HFFc6 (cell line): ENCODE measurements around the gene EPB41L3. TPM values are rescaled to one million over a fixed set of nuclear protein-coding genes. Genes with fewer than 3 reads are reported as not detected.

Experiments used
- DNase-seq: peaks from one replicate; pipeline ENCODE4 v3.0.0-alpha.2; 2018
- H3K27ac Mint-ChIP-seq: 2 replicates; pipeline ENCODE4 v1.8.0; 2020; ENCODE audit warnings: mild to moderate bottlenecking, mixed read lengths
- H3K27me3 Mint-ChIP-seq: 2 replicates; pipeline ENCODE4 v1.8.0; 2021; ENCODE audit warnings: mild to moderate bottlenecking, moderate library complexity, mixed read lengths; ENCODE audit not compliant: insufficient read depth
- H3K36me3 Mint-ChIP-seq: 2 replicates; pipeline ENCODE4 v1.8.0; 2021; ENCODE audit warnings: low read depth, mixed read lengths
- H3K4me1 Mint-ChIP-seq: 2 replicates; pipeline ENCODE4 v1.8.0; 2020; ENCODE audit warnings: low read depth, mixed read lengths
- H3K4me3 Mint-ChIP-seq: 2 replicates; pipeline ENCODE4 v1.8.0; 2020; ENCODE audit warnings: mild to moderate bottlenecking, moderate library complexity, mixed read lengths
- H3K9me3 Mint-ChIP-seq: 2 replicates; pipeline ENCODE4 v1.8.0; 2020; ENCODE audit warnings: mild to moderate bottlenecking, mixed read lengths
- total RNA-seq, 6 experiments: library from RNA; stranded (reverse); fragmentation: NEBNext Ultra II Directional; extraction: Animal tissue kit (Norgen Biotek cat#: 25700); gene quantifications; 2 replicates in 1 of 6; 3 replicates in 5 of 6; pipeline ENCODE4 v1.2.3, GENCODE V29; 2021
- TF ChIP-seq, protein P1 (sequence below): fragments of 200-600 bp; sonication (generic); IDR thresholded peaks from 2 replicates; pipeline ENCODE4 v1.5.0; 2021; ENCODE audit warnings: antibody characterized with exemption, mild to moderate bottlenecking

The EPB41L3 gene
- total RNA-seq, 6 experiments from 2014 or later = 1.3 to 17.0 (median 1.8) TPM

DNA sequence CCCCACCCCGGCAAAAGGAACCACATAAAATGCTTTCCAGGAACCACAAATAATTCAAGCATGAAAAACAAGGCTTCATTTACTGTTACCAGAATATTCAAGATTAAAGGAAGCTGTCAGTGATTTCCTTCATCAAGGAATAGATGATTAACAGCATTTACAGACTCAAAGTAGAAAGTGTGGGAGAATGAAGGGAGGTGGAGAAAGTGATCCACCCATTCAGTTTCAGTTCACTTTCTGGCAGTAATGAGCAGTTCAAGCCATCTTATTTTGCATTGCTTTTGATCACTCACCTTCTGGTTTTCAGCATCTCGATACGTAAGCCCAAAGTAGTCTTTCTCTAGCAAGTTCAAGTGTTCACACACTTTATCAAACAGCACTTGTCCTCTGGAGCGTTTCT is 99.0 kb downstream of the EPB41L3 start:
- H3K9me3 Mint-ChIP-seq = peaks cover 6% of the 10 kb centered on the region

DNA sequence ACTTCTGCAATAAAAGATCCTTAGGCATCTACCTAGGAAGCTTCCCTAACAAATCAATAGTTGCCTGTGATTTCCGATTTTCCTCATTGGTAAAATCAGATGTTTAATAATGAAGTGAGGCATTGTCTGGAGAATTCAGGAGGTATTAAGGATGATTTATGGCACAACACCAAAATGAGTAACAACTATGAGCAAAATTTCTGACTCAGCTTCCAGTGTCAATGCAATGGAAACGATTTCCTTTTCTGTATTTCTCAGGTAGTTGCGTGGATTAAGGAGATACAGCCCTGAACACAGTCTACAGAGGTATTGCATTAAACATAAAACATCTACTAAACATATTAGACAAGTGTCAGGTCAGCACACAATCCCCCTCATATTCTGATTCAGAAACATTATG is 99.5 kb downstream of the EPB41L3 start:
- H3K4me3 Mint-ChIP-seq = no peak overlapping the region
- no peaks in the 10 kb centered on the region for H3K36me3 Mint-ChIP-seq
- no peaks in the 10 kb centered on the region for H3K4me1 Mint-ChIP-seq
- H3K9me3 Mint-ChIP-seq = peaks cover 8% of the 10 kb centered on the region
- H3K27me3 Mint-ChIP-seq = no peaks in the 10 kb centered on the region
- DNase-seq = no peak
- TF ChIP-seq, protein P1, sequence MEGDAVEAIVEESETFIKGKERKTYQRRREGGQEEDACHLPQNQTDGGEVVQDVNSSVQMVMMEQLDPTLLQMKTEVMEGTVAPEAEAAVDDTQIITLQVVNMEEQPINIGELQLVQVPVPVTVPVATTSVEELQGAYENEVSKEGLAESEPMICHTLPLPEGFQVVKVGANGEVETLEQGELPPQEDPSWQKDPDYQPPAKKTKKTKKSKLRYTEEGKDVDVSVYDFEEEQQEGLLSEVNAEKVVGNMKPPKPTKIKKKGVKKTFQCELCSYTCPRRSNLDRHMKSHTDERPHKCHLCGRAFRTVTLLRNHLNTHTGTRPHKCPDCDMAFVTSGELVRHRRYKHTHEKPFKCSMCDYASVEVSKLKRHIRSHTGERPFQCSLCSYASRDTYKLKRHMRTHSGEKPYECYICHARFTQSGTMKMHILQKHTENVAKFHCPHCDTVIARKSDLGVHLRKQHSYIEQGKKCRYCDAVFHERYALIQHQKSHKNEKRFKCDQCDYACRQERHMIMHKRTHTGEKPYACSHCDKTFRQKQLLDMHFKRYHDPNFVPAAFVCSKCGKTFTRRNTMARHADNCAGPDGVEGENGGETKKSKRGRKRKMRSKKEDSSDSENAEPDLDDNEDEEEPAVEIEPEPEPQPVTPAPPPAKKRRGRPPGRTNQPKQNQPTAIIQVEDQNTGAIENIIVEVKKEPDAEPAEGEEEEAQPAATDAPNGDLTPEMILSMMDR = no peak
- H3K27ac Mint-ChIP-seq = no peak overlapping the region

More for the DNA sequence above, 99.0 kb downstream of the EPB41L3 start:
- H3K27me3 Mint-ChIP-seq = no peaks in the 10 kb centered on the region
- H3K4me3 Mint-ChIP-seq = no peak overlapping the region
- no peaks in the 10 kb centered on the region for H3K4me1 Mint-ChIP-seq
- no peak for DNase-seq
- TF ChIP-seq, protein P1 = no peak
- H3K27ac Mint-ChIP-seq = no peak overlapping the region
- H3K36me3 Mint-ChIP-seq = no peaks in the 10 kb centered on the region

DNA sequence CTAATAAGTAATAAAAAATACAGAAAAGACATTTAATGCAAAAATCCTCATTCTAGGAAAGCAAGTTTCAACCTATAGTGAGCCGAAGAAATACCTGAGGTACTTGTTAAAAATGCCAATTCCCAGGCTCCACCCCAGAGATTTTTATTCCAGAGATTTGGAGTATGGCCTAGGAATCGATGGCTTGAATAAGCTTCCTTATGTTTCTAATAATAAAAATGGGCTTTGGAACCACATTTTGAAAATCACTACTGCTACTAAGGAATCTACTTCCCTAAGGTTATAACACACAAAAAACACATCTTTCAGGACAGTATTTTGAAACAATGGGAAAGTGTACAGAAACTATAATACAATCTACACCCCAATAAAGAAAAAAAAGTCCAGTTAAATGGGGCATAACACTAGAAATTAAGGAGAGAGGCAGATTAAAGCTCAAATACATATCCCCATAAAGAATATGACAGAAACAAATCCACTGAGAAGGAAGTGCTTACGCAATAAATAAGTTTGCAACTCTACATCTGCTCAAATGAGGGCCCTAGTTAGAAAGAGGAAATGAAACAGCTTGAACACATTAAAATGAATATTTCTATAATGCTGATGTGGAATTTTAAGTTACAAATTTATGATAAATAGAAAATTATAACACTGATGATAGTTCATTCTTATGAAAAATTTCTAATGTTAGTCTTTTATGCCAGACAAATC is 103.7 kb downstream of the EPB41L3 start:
- Mint-ChIP-seq H3K9me3 (peaks cover 15% of the 10 kb centered on the region; the same call in 1 of the 2 replicates), H3K4me3 (no peak overlapping the region), H3K27me3 (no peaks in the 10 kb centered on the region), H3K36me3 (no peaks in the 10 kb centered on the region), H3K4me1 (no peaks in the 10 kb centered on the region), H3K27ac (no peak overlapping the region)
- no peak for DNase-seq
- TF ChIP-seq, protein P1 = no peak

DNA sequence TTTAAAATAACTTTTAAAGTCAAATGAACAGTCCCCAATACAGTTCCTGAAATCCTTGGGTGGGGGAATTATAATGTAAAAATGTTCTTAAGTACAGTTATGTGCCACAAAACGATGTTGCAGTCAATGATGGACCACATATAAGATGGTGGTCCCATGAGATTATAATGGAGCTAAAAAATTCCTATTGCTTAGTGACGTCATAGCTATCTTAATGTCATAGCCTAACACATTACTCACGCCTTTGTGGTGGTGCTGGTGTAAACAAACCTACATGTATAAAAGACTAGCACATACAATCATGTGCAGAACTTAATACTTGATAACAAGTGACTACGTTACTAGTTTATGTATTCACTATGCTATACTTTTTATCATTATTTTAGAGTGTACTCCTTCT is 109.4 kb downstream of the EPB41L3 start:
- Mint-ChIP-seq H3K4me3 (no peak overlapping the region), H3K4me1 (no peaks in the 10 kb centered on the region), H3K36me3 (no peaks in the 10 kb centered on the region), H3K27ac (no peak overlapping the region), H3K9me3 (peaks cover 23% of the 10 kb centered on the region; the same call in 1 of the 2 replicates), H3K27me3 (no peaks in the 10 kb centered on the region)
- TF ChIP-seq, protein P1 = no peak
- DNase-seq = no peak

DNA sequence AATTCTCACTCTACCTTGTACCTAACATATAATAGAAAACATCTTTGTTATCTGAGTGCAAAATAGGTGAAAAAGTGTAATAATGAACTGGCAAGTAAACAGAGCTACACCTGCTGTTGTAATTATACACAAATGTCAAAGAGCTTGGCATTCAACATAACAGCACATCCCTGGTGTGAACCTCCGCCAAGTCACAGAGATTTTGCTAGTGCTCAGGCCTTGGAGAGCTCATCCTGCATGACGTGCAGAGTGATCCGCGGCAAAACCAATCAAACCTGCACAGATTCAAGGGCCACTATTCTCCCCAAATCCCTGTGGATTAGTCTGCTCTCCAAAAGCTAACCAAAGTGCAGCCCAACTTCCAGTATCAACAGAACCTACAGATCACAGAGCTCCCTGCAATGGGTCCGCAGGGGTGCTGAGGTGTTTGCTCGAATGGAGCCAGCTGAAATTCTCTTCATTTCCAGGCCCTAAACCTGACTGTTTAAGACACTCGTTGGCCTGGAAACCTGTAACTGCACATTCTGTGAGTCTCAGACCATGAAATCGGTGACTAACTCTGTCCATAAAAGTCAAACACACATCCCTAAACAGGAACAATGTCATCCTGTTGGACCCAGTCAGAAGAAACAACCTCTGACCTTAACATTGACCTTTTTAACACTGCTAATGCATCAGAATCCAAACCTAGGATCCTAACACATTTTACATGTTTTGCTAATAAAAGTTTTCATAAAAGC is 111.8 kb downstream of the EPB41L3 start:
- Mint-ChIP-seq H3K27ac (no peak overlapping the region), H3K4me3 (no peak overlapping the region), H3K27me3 (no peaks in the 10 kb centered on the region), H3K36me3 (0 out of 2 replicates have a peak, but pooled peaks cover 4% of the 10 kb centered on the region), H3K9me3 (peaks cover 12% of the 10 kb centered on the region; the same call in 1 of the 2 replicates), H3K4me1 (no peaks in the 10 kb centered on the region)
- TF ChIP-seq, protein P1 = no peak
- no peak for DNase-seq
